SU-DHL-6 (cell line): ENCODE measurements around the gene DOC2B.
"Not testable (repeated sequence)": the region's sequence is repeated elsewhere in the genome, so short reads cannot be mapped to it uniquely, and the experiment has no call there.

Experiments used
- H2AFZ ChIP-seq: fragments of 200-600 bp; sonication (generic); 2 replicates; pipeline ENCODE4 v1.6.1; 2014; ENCODE audit warnings: low read depth, mild to moderate bottlenecking, moderate library complexity, mixed read lengths, antibody characterized with exemption, low read length; ENCODE audit not compliant: severe bottlenecking
- H3F3A ChIP-seq: fragments of 200-600 bp; shearing (Covaris generic); 2 replicates; pipeline ENCODE4 v1.6.0; 2016; ENCODE audit warnings: antibody characterized with exemption, mild to moderate bottlenecking; ENCODE audit not compliant: insufficient read depth
- H3K27ac ChIP-seq: fragments of 200-600 bp; sonication (generic); 2 replicates; pipeline ENCODE4 v1.5.1; 2016; ENCODE audit warnings: low read depth, mild to moderate bottlenecking, low read length, moderate library complexity, mixed read lengths
- H3K27me3 ChIP-seq: fragments of 200-600 bp; sonication (generic), shearing (Covaris generic); 2 replicates; pipeline ENCODE4 v1.6.0; 2014; ENCODE audit warnings: mild to moderate bottlenecking, low read length
- H3K36me3 ChIP-seq: fragments of 200-600 bp; sonication (generic); 2 replicates; pipeline ENCODE4 v1.6.1; 2014; ENCODE audit warnings: mild to moderate bottlenecking, low read length, mixed read lengths
- H3K4me2 ChIP-seq: fragments of 300-600, 200-600 bp; shearing (Covaris generic), sonication (generic); 2 replicates; pipeline ENCODE4 v1.6.0; 2014; ENCODE audit warnings: low read length, low read depth, mild to moderate bottlenecking; ENCODE audit not compliant: poor library complexity, severe bottlenecking
- H3K4me3 ChIP-seq: fragments of 200-600 bp; sonication (generic); 2 replicates; pipeline ENCODE4 v1.5.1; 2014; ENCODE audit warnings: antibody characterized with exemption, low read length, mild to moderate bottlenecking, mixed read lengths; ENCODE audit not compliant: insufficient read depth, poor library complexity, severe bottlenecking
- H3K79me2 ChIP-seq: fragments of 200-600 bp; sonication (generic); 2 replicates; pipeline ENCODE4 v1.6.1; 2014; ENCODE audit warnings: mild to moderate bottlenecking, low read length, moderate library complexity; ENCODE audit not compliant: insufficient read depth
- H3K9ac ChIP-seq: fragments of 200-600 bp; sonication (generic); 2 replicates; pipeline ENCODE4 v1.7.0; 2014; ENCODE audit warnings: mild to moderate bottlenecking, low read length
- H3K9me2 ChIP-seq: fragments of 200-600 bp; sonication (generic); replicated peaks from 2 replicates; pipeline ENCODE4 v1.6.1; 2014; ENCODE audit warnings: low read length; ENCODE audit not compliant: insufficient read depth
- H3K9me3 ChIP-seq: fragments of 200-600 bp; sonication (generic); 2 replicates; pipeline ENCODE4 v1.6.1; 2014; ENCODE audit warnings: low read length, mixed read lengths; ENCODE audit not compliant: insufficient read depth
- H4K20me1 ChIP-seq: fragments of 200-600 bp; sonication (generic); 2 replicates; pipeline ENCODE4 v1.6.1; 2014; ENCODE audit warnings: low read depth, mild to moderate bottlenecking, antibody characterized with exemption, low read length, moderate library complexity, mixed read lengths
- CTCF ChIP-seq: fragments of 200-600 bp; sonication (generic); IDR thresholded peaks from one replicate; pipeline ENCODE4 v1.5.1; 2017; ENCODE audit warnings: antibody characterized with exemption, mild to moderate bottlenecking, low read length, moderate library complexity; ENCODE audit not compliant: insufficient read depth, poor library complexity, severe bottlenecking

Gene DOC2B

GRCh38 chr17:133932-134331 is 47.5 kb downstream of the DOC2B start:
- H3K9ac ChIP-seq, H3K27ac ChIP-seq, H3K9me3 ChIP-seq, H3K4me2 ChIP-seq, H3F3A ChIP-seq, H4K20me1 ChIP-seq, H3K27me3 ChIP-seq, H3K36me3 ChIP-seq, H3K79me2 ChIP-seq, H3K4me3 ChIP-seq, H3K9me2 ChIP-seq, H2AFZ ChIP-seq: not testable (repeated sequence)

GRCh38 chr17:118339-118917 is 63.0 kb downstream of the DOC2B start:
- H3K9me2 ChIP-seq, H3K4me2 ChIP-seq, H3F3A ChIP-seq, H2AFZ ChIP-seq, H3K79me2 ChIP-seq, H4K20me1 ChIP-seq, H3K9ac ChIP-seq, H3K36me3 ChIP-seq, H3K27ac ChIP-seq, H3K9me3 ChIP-seq, H3K4me3 ChIP-seq, H3K27me3 ChIP-seq: not testable (repeated sequence)
- TF ChIP-seq CTCF: peak; percentile 75

- not testable (repeated sequence) for H3K4me2 ChIP-seq, H3K36me3 ChIP-seq, H3K9me3 ChIP-seq, H4K20me1 ChIP-seq, H3K9ac ChIP-seq, H3K27ac ChIP-seq, H3K9me2 ChIP-seq, H3K4me3 ChIP-seq, H3F3A ChIP-seq, H2AFZ ChIP-seq, H3K79me2 ChIP-seq, H3K27me3 ChIP-seq
These were observed 68.3 kb downstream of the DOC2B start for GRCh38 chr17:113111-113510.
